ENCODE measurements around the gene PIGH.
A peak's percentile ranks its signal among the peaks of the same experiment; 100 is the strongest.

PIGH gene

DNA sequence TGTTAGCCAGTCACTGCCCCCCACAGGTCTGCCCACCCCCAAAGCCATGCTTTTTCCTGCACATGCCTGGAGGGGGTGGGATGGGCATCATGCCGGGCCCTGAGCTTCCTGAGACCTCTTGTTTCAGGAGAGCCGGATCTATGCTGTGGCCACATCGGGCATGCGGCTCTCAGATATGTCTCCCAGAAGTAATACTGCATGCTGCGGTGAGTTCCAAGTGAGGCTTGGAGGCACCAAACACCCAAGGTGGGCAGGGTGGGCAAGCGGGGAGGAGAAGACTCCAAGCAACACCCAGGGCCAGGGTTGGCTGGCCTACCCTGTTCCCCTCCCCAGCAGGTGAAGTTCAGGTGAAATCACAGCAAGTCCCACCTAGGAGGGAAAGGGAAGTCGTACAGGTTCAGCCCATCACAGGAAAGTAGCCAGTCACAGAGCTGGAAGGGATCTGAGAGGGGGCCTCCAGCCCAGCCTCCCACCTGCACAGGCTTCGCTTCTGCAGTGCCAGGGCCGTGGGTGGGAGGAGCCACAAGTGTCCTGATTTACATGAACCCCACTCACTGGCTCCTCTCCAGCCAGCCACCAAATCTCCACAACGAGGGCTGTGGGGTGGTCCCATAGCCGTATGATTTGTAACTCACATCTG is 30.9 kb downstream of the PIGH start:
- DNase-seq, result peak; percentile 37
- TF ChIP-seq, protein P1, sequence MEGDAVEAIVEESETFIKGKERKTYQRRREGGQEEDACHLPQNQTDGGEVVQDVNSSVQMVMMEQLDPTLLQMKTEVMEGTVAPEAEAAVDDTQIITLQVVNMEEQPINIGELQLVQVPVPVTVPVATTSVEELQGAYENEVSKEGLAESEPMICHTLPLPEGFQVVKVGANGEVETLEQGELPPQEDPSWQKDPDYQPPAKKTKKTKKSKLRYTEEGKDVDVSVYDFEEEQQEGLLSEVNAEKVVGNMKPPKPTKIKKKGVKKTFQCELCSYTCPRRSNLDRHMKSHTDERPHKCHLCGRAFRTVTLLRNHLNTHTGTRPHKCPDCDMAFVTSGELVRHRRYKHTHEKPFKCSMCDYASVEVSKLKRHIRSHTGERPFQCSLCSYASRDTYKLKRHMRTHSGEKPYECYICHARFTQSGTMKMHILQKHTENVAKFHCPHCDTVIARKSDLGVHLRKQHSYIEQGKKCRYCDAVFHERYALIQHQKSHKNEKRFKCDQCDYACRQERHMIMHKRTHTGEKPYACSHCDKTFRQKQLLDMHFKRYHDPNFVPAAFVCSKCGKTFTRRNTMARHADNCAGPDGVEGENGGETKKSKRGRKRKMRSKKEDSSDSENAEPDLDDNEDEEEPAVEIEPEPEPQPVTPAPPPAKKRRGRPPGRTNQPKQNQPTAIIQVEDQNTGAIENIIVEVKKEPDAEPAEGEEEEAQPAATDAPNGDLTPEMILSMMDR (IDR thresholded peaks at IDR 0.05; ENCODE audit: low read depth, low read length), result no peak
- Histone ChIP-seq H3K27me3 (ENCODE audit: insufficient read depth, low read depth, severe bottlenecking) (no peaks in the 10 kb centered on the region), H3K36me3 (no peaks in the 10 kb centered on the region), H3K4me3 (ENCODE audit: low read depth, low read length) (no peak overlapping the region), H3K9me3 (ENCODE audit: severe bottlenecking) (no peaks in the 10 kb centered on the region), H3K27ac (no peak overlapping the region)

GRCh38 chr14:67567654-67568053 is 32.4 kb downstream of the PIGH start:
- Histone ChIP-seq H3K27me3 (ENCODE audit: insufficient read depth, low read depth, severe bottlenecking) (no peaks in the 10 kb centered on the region), H3K4me3 (ENCODE audit: low read depth, low read length) (no peak overlapping the region), H3K9me3 (ENCODE audit: severe bottlenecking) (no peaks in the 10 kb centered on the region), H3K36me3 (no peaks in the 10 kb centered on the region), H3K27ac (no peak overlapping the region)
- TF ChIP-seq, protein P1 (IDR thresholded peaks at IDR 0.05; ENCODE audit: low read depth, low read length), result no peak
- no peak for DNase-seq

DNA sequence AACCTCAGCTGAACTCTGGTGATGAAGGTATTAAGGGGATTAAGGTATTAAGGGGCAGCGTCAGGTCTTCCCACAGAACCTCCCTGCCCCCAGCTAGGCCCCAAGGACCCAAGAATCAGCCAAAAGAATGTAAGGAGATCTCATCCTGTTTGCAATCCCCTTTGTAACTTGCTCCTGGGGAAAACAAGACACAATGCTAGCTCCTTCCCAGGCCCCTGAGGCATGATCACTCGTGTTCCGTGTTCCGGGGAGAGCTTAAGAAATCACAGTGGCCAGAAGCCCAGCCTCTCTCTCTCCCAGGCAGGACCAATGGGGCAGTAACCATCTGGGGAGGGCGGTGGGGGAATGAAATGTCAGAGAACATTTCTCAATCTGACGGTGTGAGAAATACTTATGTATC is 33.2 kb downstream of the PIGH start:
- no peak overlapping the region for H3K27ac ChIP-seq
- peak; percentile 82 for DNase-seq

DNA sequence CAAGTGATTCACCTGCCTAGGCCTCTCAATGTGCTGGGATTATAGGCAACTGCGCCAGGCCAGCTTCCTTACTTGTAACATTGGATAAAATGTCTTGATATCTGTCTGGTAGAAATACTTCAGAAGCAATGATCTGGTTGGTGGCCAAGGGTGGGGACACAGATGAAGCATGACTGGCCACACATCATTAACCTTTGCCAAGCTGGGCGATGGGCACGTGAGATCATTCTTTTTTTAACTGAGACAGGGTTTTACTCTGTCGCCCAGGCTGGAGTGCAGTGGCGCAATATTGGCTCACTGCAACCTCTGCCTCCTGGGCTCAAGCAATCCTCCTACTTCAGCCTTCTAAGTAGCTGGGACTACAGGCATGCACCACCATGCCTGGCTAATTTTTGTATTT is 35.8 kb downstream of the PIGH start:
- Histone ChIP-seq H3K27ac (no peak overlapping the region), H3K36me3 (no peaks in the 10 kb centered on the region), H3K4me3 (ENCODE audit: low read depth, low read length) (no peak overlapping the region), H3K27me3 (ENCODE audit: insufficient read depth, low read depth, severe bottlenecking) (no peaks in the 10 kb centered on the region), H3K9me3 (ENCODE audit: severe bottlenecking) (no peaks in the 10 kb centered on the region)
- TF ChIP-seq, protein P1 (IDR thresholded peaks at IDR 0.05; ENCODE audit: low read depth, low read length), result no peak
- DNase-seq, result no peak

More for the DNA sequence above, 33.2 kb downstream of the PIGH start:
- Histone ChIP-seq H3K36me3 (no peaks in the 10 kb centered on the region), H3K27me3 (ENCODE audit: insufficient read depth, low read depth, severe bottlenecking) (no peaks in the 10 kb centered on the region), H3K9me3 (ENCODE audit: severe bottlenecking) (no peaks in the 10 kb centered on the region), H3K4me3 (ENCODE audit: low read depth, low read length) (peak overlapping the region; percentile 3; the same call in 1 of the 2 replicates)
- TF ChIP-seq, protein P1 (IDR thresholded peaks at IDR 0.05; ENCODE audit: low read depth, low read length), result no peak

- Histone ChIP-seq H3K27me3 (ENCODE audit: insufficient read depth, low read depth, severe bottlenecking) (no peaks in the 10 kb centered on the region), H3K27ac (no peak overlapping the region), H3K9me3 (ENCODE audit: severe bottlenecking) (no peaks in the 10 kb centered on the region), H3K4me3 (ENCODE audit: low read depth, low read length) (no peak overlapping the region), H3K36me3 (no peaks in the 10 kb centered on the region)
- no peak for DNase-seq
- TF ChIP-seq, protein P1 (IDR thresholded peaks at IDR 0.05; ENCODE audit: low read depth, low read length), result no peak
These were observed 37.3 kb downstream of the PIGH start for GRCh38 chr14:67562776-67563150.

Data from WERI-Rb-1 (cell line).